Right lobe of liver (tissue), 4 donors: ENCODE measurements around the gene MBD6.

Experiments used
- POLR2A ChIP-seq: fragments of 450-650 bp; IDR thresholded peaks from one replicate; pipeline ENCODE4 v1.6.1; 2017; ENCODE audit warnings: antibody characterized with exemption, mild to moderate bottlenecking
- TF ChIP-seq, protein P1 (sequence below), 4 donors: fragments of 200-600 bp in 3 of 4; fragments of 450-650 bp in 1 of 4; IDR thresholded peaks; one replicate each; pipeline versions ENCODE4 v1.5.1 to v1.8.0; 2016 to 2022; ENCODE audit warnings: antibody characterized with exemption in 4 of 4, mild to moderate bottlenecking in 2 of 4
- donor health status: DM: no; HTN: no; CAD: no.
- donor health status: DM: no; HTN: no; CAD: no.
- donor health status: DM: no; HTN: yes; CAD: no.

DNA sequence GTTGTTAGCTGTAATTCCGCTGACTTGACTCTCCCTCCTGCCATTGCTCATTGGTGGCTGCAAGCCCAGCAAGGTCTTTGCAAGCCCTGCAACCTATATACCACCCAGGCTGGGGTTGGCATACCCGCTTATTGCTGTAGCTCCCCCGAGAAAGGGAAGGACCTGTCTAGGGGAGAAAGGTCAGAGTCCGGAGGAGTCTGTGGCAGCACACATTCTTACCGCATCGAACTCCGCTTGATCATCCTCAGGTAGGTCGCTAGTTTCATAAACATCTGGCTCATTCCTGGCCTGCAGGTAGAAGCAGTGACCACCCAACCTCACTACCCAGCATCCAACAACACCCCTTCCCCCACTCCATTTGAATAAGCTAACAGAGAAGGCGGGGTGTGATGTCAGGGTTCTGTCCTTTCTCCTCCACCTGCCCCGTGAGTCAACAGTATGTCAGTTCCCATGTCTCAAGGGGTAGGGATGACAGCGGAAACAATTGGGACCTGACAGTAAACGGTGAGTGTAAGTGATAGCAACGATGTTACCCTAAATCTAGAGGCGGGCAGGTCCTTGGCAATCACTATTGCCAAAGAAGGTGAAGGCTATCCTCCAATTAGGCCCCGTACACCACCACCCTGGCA is 23.3 kb downstream of the MBD6 start:
- TF ChIP-seq, protein P1, sequence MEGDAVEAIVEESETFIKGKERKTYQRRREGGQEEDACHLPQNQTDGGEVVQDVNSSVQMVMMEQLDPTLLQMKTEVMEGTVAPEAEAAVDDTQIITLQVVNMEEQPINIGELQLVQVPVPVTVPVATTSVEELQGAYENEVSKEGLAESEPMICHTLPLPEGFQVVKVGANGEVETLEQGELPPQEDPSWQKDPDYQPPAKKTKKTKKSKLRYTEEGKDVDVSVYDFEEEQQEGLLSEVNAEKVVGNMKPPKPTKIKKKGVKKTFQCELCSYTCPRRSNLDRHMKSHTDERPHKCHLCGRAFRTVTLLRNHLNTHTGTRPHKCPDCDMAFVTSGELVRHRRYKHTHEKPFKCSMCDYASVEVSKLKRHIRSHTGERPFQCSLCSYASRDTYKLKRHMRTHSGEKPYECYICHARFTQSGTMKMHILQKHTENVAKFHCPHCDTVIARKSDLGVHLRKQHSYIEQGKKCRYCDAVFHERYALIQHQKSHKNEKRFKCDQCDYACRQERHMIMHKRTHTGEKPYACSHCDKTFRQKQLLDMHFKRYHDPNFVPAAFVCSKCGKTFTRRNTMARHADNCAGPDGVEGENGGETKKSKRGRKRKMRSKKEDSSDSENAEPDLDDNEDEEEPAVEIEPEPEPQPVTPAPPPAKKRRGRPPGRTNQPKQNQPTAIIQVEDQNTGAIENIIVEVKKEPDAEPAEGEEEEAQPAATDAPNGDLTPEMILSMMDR (IDR thresholded peaks at IDR 0.05) = no peak
- no peak for TF ChIP-seq POLR2A
